GM23248 (cell line): ENCODE data around the gene PNPLA2. TPM values are rescaled to one million over a fixed set of nuclear protein-coding genes. Genes with fewer than 3 reads are reported as not detected.
A peak's percentile ranks its signal among the peaks of the same experiment; 100 is the strongest.

ENCODE experiments used
- DNase-seq: peaks from one replicate; pipeline ENCODE4 v3.0.0-alpha.2; 2015
- H2AFZ ChIP-seq: fragments of 200-600 bp; sonication (generic); 2 replicates; pipeline ENCODE4 v1.6.1; 2016; ENCODE audit warnings: antibody characterized with exemption
- H3F3A ChIP-seq: fragments of 200-600 bp; sonication (generic); 2 replicates; pipeline ENCODE4 v1.6.1; 2016; ENCODE audit warnings: mild to moderate bottlenecking, antibody characterized with exemption, mixed run types; ENCODE audit not compliant: insufficient read depth
- H3K27ac ChIP-seq: fragments of 200-600 bp; sonication (generic); 2 replicates; pipeline ENCODE4 v1.5.1; 2016; ENCODE audit warnings: mild to moderate bottlenecking
- H3K27me3 ChIP-seq: fragments of 200-600 bp; sonication (generic); replicated peaks from 2 replicates; pipeline ENCODE4 v1.6.1; 2016; ENCODE audit warnings: mild to moderate bottlenecking; ENCODE audit not compliant: insufficient read depth
- H3K36me3 ChIP-seq: fragments of 200-600 bp; sonication (generic); 2 replicates; pipeline ENCODE4 v1.6.1; 2016; ENCODE audit warnings: low read depth, mild to moderate bottlenecking
- H3K4me1 ChIP-seq: fragments of 200-600 bp; sonication (generic); 2 replicates; pipeline ENCODE4 v1.6.1; 2016; ENCODE audit warnings: mild to moderate bottlenecking; ENCODE audit not compliant: insufficient read depth
- H3K4me2 ChIP-seq: fragments of 200-600 bp; sonication (generic); one replicate; pipeline ENCODE4 v1.6.1; 2016; ENCODE audit warnings: mild to moderate bottlenecking; ENCODE audit not compliant: unreplicated experiment
- H3K4me3 ChIP-seq: fragments of 200-600 bp; sonication (generic); 2 replicates; pipeline ENCODE4 v1.5.1; 2016; ENCODE audit warnings: mild to moderate bottlenecking
- H3K79me2 ChIP-seq: fragments of 200-600 bp; sonication (generic); 2 replicates; pipeline ENCODE4 v1.6.1; 2016; ENCODE audit warnings: mild to moderate bottlenecking; ENCODE audit not compliant: insufficient read depth
- H3K9ac ChIP-seq: fragments of 200-600 bp; sonication (generic); 2 replicates; pipeline ENCODE4 v1.6.1; 2016; ENCODE audit warnings: mild to moderate bottlenecking
- H3K9me2 ChIP-seq: fragments of 200-600 bp; sonication (generic); 2 replicates; pipeline ENCODE4 v1.6.1; 2016; ENCODE audit warnings: mixed run types, mild to moderate bottlenecking, moderate library complexity; ENCODE audit not compliant: insufficient read depth
- H3K9me3 ChIP-seq: fragments of 200-600 bp; sonication (generic); one replicate; pipeline ENCODE4 v1.6.1; 2017; ENCODE audit warnings: low read depth
- H4K20me1 ChIP-seq: fragments of 200-600 bp; sonication (generic); 2 replicates; pipeline ENCODE4 v1.6.0; 2016; ENCODE audit not compliant: insufficient read depth
- EZH2 ChIP-seq: fragments of 200-600 bp; sonication (generic); IDR thresholded peaks from 2 replicates; pipeline ENCODE4 v1.6.1; 2018; ENCODE audit warnings: antibody characterized with exemption, mild to moderate bottlenecking; ENCODE audit not compliant: insufficient read depth, poor library complexity, severe bottlenecking
- EZH2phosphoT487 ChIP-seq: fragments of 200-600 bp; sonication (generic); IDR thresholded peaks from 2 replicates; pipeline ENCODE4 v1.6.1; 2018; ENCODE audit warnings: antibody characterized with exemption, moderate library complexity, mild to moderate bottlenecking, low read depth; ENCODE audit not compliant: insufficient read depth
- WGBS, 2 experiments: methylation state at CpG; one replicate each; pipeline ENCODE4 v1.1.6; 2015 to 2017; ENCODE audit warnings: low lambda C conversion rate in 2 of 2, low coverage in 1 of 2; ENCODE audit errors: missing lambda C conversion rate in 2 of 2; 5-methylcytosine and 5-hydroxymethylcytosine counted together
- in situ Hi-C: fragments of 300-500 bp; cut with MboI; formaldehyde crosslinking; loops from 2 replicates; pipeline ENCODE4 v1.15.0; 2020
- polyA plus RNA-seq: library from polyadenylated mRNA; unstranded; fragments of >200 nt; fragmentation: Nextera tagmentation; extraction: Ambion mirVana; gene quantifications from 2 replicates; pipeline ENCODE4 v1.2.1, GENCODE V29; 2016
- total RNA-seq: library from RNA; depleted of rRNA; stranded (reverse); fragments of >200 nt; shearing (Covaris generic); gene quantifications from 2 replicates; pipeline ENCODE4 v1.2.3, GENCODE V29; 2014

PNPLA2 gene
- total and polyA plus RNA-seq, 2 experiments from 2014 or later, result 38.7 to 87.6 TPM

- no peak for TF ChIP-seq EZH2
- no peak for TF ChIP-seq EZH2phosphoT487
- Histone ChIP-seq H3K36me3 (no peaks in the 10 kb centered on the region), H3K9me3 (no peaks in the 10 kb centered on the region), H4K20me1 (no peaks in the 10 kb centered on the region), H2AFZ (no peak overlapping the region), H3K4me2 (no peak overlapping the region), H3K4me3 (no peak overlapping the region), H3K79me2 (peaks cover 39% of the 10 kb centered on the region), H3K27ac (no peak overlapping the region), H3F3A (no peaks in the 10 kb centered on the region), H3K9me2 (no peaks in the 10 kb centered on the region), H3K4me1 (peaks cover 19% of the 10 kb centered on the region), H3K9ac (no peak overlapping the region), H3K27me3 (no peaks in the 10 kb centered on the region)
- in situ Hi-C loops, result no loop called here
- peak; percentile 63 for DNase-seq
- 68 to 69% methylated on average over 12 of the region's 14 CpGs for WGBS, 2 experiments
Observed at GRCh38 chr11:848380-848931, 29.7 kb downstream of the PNPLA2 start.

GRCh38 chr11:849104-849824 lies 30.6 kb downstream of the PNPLA2 start:
- Histone ChIP-seq H3K9ac (no peak overlapping the region), H3K9me2 (no peaks in the 10 kb centered on the region), H3K36me3 (no peaks in the 10 kb centered on the region), H3K27me3 (no peaks in the 10 kb centered on the region), H3K4me3 (no peak overlapping the region), H3K79me2 (peaks cover 39% of the 10 kb centered on the region), H3K4me1 (peaks cover 19% of the 10 kb centered on the region), H3K27ac (no peak overlapping the region), H2AFZ (no peak overlapping the region), H3K9me3 (no peaks in the 10 kb centered on the region), H3K4me2 (peak overlapping the region; percentile 34), H3F3A (no peaks in the 10 kb centered on the region), H4K20me1 (no peaks in the 10 kb centered on the region)
- no peak for DNase-seq
- no peak for TF ChIP-seq EZH2
- TF ChIP-seq EZH2phosphoT487, result no peak
- in situ Hi-C loops, result no loop called here
- WGBS, 2 experiments, result 33 to 41% methylated on average over 22 to 44 of the region's 71 CpGs

GRCh38 chr11:849951-850774 lies 31.4 kb downstream of the PNPLA2 start:
- Histone ChIP-seq H3K36me3 (no peaks in the 10 kb centered on the region), H3F3A (no peaks in the 10 kb centered on the region), H3K9ac (no peak overlapping the region), H2AFZ (no peak overlapping the region), H3K27me3 (no peaks in the 10 kb centered on the region), H3K4me1 (peaks cover 15% of the 10 kb centered on the region), H3K9me3 (no peaks in the 10 kb centered on the region), H3K27ac (no peak overlapping the region), H3K4me3 (no peak overlapping the region), H3K4me2 (no peak overlapping the region), H3K79me2 (peaks cover 37% of the 10 kb centered on the region), H3K9me2 (no peaks in the 10 kb centered on the region), H4K20me1 (no peaks in the 10 kb centered on the region)
- in situ Hi-C loops, result no loop called here
- 70 to 96% methylated on average over 10 to 80 of the region's 97 CpGs for WGBS, 2 experiments
- TF ChIP-seq EZH2, result no peak
- no peak for TF ChIP-seq EZH2phosphoT487
- no peak for DNase-seq

GRCh38 chr11:850775-851763 lies 32.4 kb downstream of the PNPLA2 start:
- no peaks in the 10 kb centered on the region for H3K9me3 ChIP-seq
- H4K20me1 ChIP-seq, result no peaks in the 10 kb centered on the region
- TF ChIP-seq EZH2phosphoT487 (no peak), EZH2 (no peak)
- no peaks in the 10 kb centered on the region for H3K27me3 ChIP-seq
- H3K27ac ChIP-seq, result no peak overlapping the region
- in situ Hi-C loops, result no loop called here
- no peak overlapping the region for H2AFZ ChIP-seq
- peaks cover 38% of the 10 kb centered on the region for H3K79me2 ChIP-seq
- no peak overlapping the region for H3K9ac ChIP-seq
- no peaks in the 10 kb centered on the region for H3K36me3 ChIP-seq
- whole genome bisulfite sequencing, 2 experiments, result 93 to 95% methylated on average over 24 to 28 of the region's 28 CpGs
- peaks cover 6% of the 10 kb centered on the region for H3K4me1 ChIP-seq
- H3K4me3 ChIP-seq, result no peak overlapping the region
- H3F3A ChIP-seq, result no peaks in the 10 kb centered on the region
- peak; percentile 27 for DNase-seq
- H3K4me2 ChIP-seq, result no peak overlapping the region
- H3K9me2 ChIP-seq, result no peaks in the 10 kb centered on the region
